ENCODE results near the gene PITHD1. TPM values are rescaled to one million over a fixed set of nuclear protein-coding genes. Genes with fewer than 3 reads are reported as not detected.
A peak's percentile ranks its signal among the peaks of the same experiment; 100 is the strongest.
"Not testable (repeated sequence)": the region's sequence is repeated elsewhere in the genome, so short reads cannot be mapped to it uniquely, and the experiment has no call there.

PITHD1 gene
- total and polyA plus RNA-seq, 8 donors = 18.1 to 62.0 (median 41.3) TPM

DNA sequence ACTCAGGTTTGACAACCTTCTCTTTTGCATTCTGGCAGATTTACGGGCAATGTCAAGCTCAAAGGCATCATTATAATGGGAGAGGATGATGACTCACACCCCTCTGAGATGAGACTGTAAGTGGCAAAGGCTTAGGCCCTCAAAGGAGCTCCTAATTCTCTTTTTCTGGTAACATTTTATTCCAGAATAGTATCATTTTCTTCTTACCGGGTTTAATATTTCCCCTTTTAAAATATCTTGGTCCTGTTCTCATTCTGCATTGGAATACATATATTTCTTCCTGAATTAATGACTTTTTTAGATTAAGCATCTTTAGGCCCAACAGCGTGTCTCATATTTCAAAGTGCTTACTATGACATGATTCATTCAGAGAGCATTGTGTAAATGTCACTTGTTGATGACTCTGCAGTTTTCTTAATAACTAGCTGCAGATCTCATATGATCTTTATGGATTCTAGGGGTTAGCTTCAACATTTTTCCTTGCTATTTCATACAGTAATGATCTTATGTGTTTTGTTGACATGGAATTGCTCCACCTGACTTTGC is 1.7 kb downstream of the PITHD1 start:
- H3K27me3 ChIP-seq = no peaks in the 10 kb centered on the region
- WGBS, 5 donors = 64 to 70% (median 69%) methylated on average over 3 of the region's 3 CpGs
- no peak for TF ChIP-seq POLR2AphosphoS5 (IDR thresholded peaks at IDR 0.05)
- TF ChIP-seq EP300 (IDR thresholded peaks at IDR 0.05) = no peak
- TF ChIP-seq POLR2A (IDR thresholded peaks at IDR 0.05) = no peak
- TF ChIP-seq, protein P1, sequence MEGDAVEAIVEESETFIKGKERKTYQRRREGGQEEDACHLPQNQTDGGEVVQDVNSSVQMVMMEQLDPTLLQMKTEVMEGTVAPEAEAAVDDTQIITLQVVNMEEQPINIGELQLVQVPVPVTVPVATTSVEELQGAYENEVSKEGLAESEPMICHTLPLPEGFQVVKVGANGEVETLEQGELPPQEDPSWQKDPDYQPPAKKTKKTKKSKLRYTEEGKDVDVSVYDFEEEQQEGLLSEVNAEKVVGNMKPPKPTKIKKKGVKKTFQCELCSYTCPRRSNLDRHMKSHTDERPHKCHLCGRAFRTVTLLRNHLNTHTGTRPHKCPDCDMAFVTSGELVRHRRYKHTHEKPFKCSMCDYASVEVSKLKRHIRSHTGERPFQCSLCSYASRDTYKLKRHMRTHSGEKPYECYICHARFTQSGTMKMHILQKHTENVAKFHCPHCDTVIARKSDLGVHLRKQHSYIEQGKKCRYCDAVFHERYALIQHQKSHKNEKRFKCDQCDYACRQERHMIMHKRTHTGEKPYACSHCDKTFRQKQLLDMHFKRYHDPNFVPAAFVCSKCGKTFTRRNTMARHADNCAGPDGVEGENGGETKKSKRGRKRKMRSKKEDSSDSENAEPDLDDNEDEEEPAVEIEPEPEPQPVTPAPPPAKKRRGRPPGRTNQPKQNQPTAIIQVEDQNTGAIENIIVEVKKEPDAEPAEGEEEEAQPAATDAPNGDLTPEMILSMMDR (IDR thresholded peaks at IDR 0.05) = no peak
- DNase-seq = no peak
- H3K9me3 ChIP-seq = no peaks in the 10 kb centered on the region
- H3K4me1 ChIP-seq = peaks cover 25 to 60% (median 47%) of the 10 kb centered on the region in 4 donors
- H3K27ac ChIP-seq = no peak overlapping the region
- peak overlapping the region in 1 of 4 donors; percentile 92 for H3K4me3 ChIP-seq
- intact Hi-C loops (cut with DNase I; ENCODE audit: low total_unique reads) = no loop called here
- H3K36me3 ChIP-seq = peaks cover 12 to 53% (median 47%) of the 10 kb centered on the region in 4 donors

DNA sequence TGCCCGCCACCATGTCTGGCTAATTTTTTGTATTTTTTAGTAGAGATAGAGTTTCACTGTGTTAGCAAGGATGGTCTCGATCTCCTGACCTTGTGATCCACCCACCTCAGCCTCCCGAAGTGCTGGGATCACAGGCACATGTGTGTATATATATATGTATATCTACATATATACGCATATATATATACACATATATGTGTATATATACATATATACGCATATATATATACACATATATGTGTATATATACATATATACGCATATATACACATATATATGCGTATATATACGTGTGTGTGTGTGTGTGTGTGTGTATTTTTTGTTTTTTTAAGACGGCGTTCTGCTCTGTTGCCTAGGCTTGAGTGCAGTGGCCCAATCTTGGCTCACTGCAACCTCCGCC is 4.9 kb downstream of the PITHD1 start:
- peaks cover 37 to 85% (median 79%) of the 10 kb centered on the region in 4 donors for H3K36me3 ChIP-seq
- H3K4me3 ChIP-seq; intact Hi-C loops (cut with DNase I; ENCODE audit: low total_unique reads); DNase-seq; H3K9me3 ChIP-seq; H3K27ac ChIP-seq; H3K27me3 ChIP-seq: not testable (repeated sequence)
- peaks cover 16 to 33% (median 24%) of the 10 kb centered on the region in 4 donors for H3K4me1 ChIP-seq
- 88 to 95% (median 93%) methylated on average over 11 of the region's 11 CpGs for WGBS, 5 donors

DNA sequence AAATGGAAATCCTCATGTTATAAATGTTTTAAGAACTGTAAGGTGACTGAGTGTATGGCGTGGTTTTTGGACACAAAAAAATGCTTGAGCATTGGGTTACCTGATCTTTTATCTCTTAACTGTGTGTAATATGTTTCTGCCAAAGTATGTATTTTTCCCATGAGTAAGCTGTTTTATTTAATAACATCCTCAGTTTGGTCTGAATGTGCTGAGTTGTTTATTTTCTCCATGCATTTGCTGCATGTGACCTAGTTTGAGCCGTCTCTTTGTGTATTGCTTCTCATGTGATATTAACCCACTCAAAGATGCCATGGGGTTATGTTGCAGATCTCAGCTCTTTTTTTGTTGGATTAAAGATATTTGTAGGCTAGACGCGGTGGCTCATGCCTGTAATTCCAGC is 6.6 kb downstream of the PITHD1 start:
- no peaks in the 10 kb centered on the region for H3K27me3 ChIP-seq
- peaks cover 5 to 26% (median 16%) of the 10 kb centered on the region in 4 donors for H3K4me1 ChIP-seq
- WGBS, 5 donors = 64 to 82% (median 72%) methylated on average over 4 of the region's 4 CpGs
- DNase-seq = no peak
- intact Hi-C loops (cut with DNase I; ENCODE audit: low total_unique reads) = no loop called here
- peaks cover 39 to 91% (median 87%) of the 10 kb centered on the region in 4 donors for H3K36me3 ChIP-seq
- no peak overlapping the region for H3K4me3 ChIP-seq
- no peak for TF ChIP-seq POLR2A (IDR thresholded peaks at IDR 0.05)
- TF ChIP-seq POLR2AphosphoS5 (IDR thresholded peaks at IDR 0.05) = no peak
- TF ChIP-seq, protein P1 (IDR thresholded peaks at IDR 0.05) = no peak
- TF ChIP-seq EP300 (IDR thresholded peaks at IDR 0.05) = no peak
- no peak overlapping the region for H3K27ac ChIP-seq
- no peaks in the 10 kb centered on the region for H3K9me3 ChIP-seq

DNA sequence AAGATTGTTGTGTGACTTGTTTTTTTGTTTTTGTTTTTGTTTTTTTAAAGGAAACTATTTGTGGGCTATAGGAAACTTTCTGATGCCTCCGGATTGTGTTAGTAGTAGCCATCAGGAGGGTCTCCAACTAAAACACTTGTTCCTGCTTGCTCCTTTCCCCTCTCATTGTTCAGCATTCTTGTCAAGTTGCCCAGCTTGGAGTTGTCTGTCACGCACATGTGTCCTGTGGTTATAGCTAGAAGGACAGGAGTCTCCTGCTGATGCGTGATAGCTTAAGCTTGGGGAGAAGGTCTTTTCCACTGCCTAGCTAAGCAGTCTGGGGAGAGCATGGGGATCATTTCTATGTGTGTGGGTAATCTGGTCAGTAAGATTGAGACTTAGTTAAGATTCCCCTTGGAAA is 9.5 kb downstream of the PITHD1 start:
- 90 to 99% (median 91%) methylated on average over 3 of the region's 3 CpGs for WGBS, 5 donors
- H3K27ac ChIP-seq = no peak overlapping the region
- intact Hi-C loops (cut with DNase I; ENCODE audit: low total_unique reads) = no loop called here
- H3K27me3 ChIP-seq = no peaks in the 10 kb centered on the region
- H3K36me3 ChIP-seq = peaks cover 34 to 62% (median 61%) of the 10 kb centered on the region in 4 donors
- TF ChIP-seq POLR2A (IDR thresholded peaks at IDR 0.05) (no peak), POLR2AphosphoS5 (IDR thresholded peaks at IDR 0.05) (no peak), EP300 (IDR thresholded peaks at IDR 0.05) (no peak)
- TF ChIP-seq, protein P1 (IDR thresholded peaks at IDR 0.05) = no peak
- H3K9me3 ChIP-seq = no peaks in the 10 kb centered on the region
- DNase-seq = no peak
- peaks cover 23 to 33% (median 26%) of the 10 kb centered on the region in 4 donors for H3K4me1 ChIP-seq
- no peak overlapping the region for H3K4me3 ChIP-seq

DNA sequence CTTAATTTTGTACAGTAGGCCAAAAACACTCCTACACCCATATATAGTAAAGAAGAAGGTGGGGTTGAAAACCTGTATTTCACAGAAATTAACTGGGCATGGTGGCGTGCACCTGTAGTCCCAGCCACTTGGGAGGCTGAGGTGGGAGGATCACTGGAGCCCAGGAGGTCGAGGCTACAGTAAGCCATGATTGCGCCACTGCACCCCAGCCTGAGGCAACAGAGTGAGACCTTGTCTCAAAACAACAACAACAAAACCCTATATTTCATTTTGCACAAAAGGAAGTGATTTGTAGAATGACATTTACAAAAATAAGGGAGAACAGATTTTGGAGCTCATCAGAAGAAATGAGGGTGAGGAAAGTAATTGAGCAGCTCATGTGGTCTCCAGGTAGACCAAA is 10.5 kb downstream of the PITHD1 start:
- H3K36me3 ChIP-seq = peaks cover 37 to 63% (median 61%) of the 10 kb centered on the region in 4 donors
- intact Hi-C loops (cut with DNase I; ENCODE audit: low total_unique reads) = no loop called here
- TF ChIP-seq, protein P1 (IDR thresholded peaks at IDR 0.05) = no peak
- TF ChIP-seq EP300 (IDR thresholded peaks at IDR 0.05) (no peak), POLR2A (IDR thresholded peaks at IDR 0.05) (no peak), POLR2AphosphoS5 (IDR thresholded peaks at IDR 0.05) (no peak)

More for the DNA sequence above, 10.5 kb downstream of the PITHD1 start:
- H3K9me3 ChIP-seq = no peaks in the 10 kb centered on the region
- no peak overlapping the region for H3K4me3 ChIP-seq
- peaks cover 31 to 43% (median 36%) of the 10 kb centered on the region in 4 donors for H3K4me1 ChIP-seq
- no peaks in the 10 kb centered on the region for H3K27me3 ChIP-seq
- 91 to 96% (median 94%) methylated on average over 3 of the region's 3 CpGs for WGBS, 5 donors
- no peak for DNase-seq
- no peak overlapping the region for H3K27ac ChIP-seq

All from stomach (tissue), 9 donors.